BE2C (cell line): ENCODE measurements around the gene ATAD1.
"Not testable (repeated sequence)": the region's sequence is repeated elsewhere in the genome, so short reads cannot be mapped to it uniquely, and the experiment has no call there.

Source experiments
- DNase-seq: peaks from one replicate; pipeline ENCODE4 v3.0.0-alpha.2; 2020
- H3K27me3 ChIP-seq: fragments of 250-450 bp; sonication (Bioruptor Pico); 2 replicates; pipeline ENCODE4 v1.5.1; 2020; ENCODE audit warnings: mild to moderate bottlenecking
- H3K36me3 ChIP-seq: fragments of 250-450 bp; sonication (Bioruptor Pico); 2 replicates; pipeline ENCODE4 v1.5.1; 2020; ENCODE audit warnings: mild to moderate bottlenecking
- H3K4me1 ChIP-seq: fragments of 250-450 bp; sonication (Bioruptor Pico); 2 replicates; pipeline ENCODE4 v1.5.1; 2020
- H3K4me3 ChIP-seq: 2 replicates; pipeline ENCODE4 v1.5.1; 2011; ENCODE audit warnings: low read depth, low read length
- H3K9me3 ChIP-seq: fragments of 250-450 bp; sonication (Bioruptor Pico); 2 replicates; pipeline ENCODE4 v1.5.1; 2020
- TF ChIP-seq, protein P1 (sequence below): IDR thresholded peaks from 2 replicates; pipeline ENCODE4 v1.5.1; 2012; ENCODE audit warnings: mild to moderate bottlenecking, low read depth, low read length

Gene ATAD1

DNA sequence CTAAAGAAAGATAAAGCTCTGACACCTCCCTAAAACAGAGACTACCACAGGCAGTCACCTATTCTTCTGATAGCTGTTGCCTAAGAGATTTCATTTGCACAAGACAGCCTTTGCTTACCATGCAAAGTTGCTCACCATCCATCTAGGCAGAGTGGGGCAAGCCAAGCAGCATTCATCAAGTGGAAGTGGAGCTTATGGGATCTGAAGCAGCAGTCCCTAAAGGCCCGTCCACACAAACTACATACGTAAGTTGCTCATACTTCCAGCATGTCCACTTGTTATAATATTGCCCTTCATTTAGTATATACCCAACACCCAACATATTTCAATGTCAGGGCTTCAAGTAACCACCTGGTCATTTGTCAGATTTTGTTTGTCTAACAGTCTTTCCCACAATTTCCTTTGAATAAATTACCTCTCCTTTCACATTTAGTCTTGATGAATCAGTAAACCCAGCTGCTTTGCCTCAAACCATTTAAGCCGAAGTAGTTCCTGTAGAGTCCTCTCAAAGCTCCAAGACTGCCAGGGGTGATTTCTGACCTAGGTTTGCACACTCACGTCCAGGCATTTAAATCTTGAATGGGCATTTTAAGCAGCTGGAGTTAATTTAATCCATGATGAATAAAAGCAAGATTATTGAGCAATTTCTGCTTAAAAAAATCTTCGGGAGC is 67.9 kb downstream of the ATAD1 start:
- no peaks in the 10 kb centered on the region for H3K27me3 ChIP-seq
- TF ChIP-seq, protein P1, sequence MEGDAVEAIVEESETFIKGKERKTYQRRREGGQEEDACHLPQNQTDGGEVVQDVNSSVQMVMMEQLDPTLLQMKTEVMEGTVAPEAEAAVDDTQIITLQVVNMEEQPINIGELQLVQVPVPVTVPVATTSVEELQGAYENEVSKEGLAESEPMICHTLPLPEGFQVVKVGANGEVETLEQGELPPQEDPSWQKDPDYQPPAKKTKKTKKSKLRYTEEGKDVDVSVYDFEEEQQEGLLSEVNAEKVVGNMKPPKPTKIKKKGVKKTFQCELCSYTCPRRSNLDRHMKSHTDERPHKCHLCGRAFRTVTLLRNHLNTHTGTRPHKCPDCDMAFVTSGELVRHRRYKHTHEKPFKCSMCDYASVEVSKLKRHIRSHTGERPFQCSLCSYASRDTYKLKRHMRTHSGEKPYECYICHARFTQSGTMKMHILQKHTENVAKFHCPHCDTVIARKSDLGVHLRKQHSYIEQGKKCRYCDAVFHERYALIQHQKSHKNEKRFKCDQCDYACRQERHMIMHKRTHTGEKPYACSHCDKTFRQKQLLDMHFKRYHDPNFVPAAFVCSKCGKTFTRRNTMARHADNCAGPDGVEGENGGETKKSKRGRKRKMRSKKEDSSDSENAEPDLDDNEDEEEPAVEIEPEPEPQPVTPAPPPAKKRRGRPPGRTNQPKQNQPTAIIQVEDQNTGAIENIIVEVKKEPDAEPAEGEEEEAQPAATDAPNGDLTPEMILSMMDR = no peak
- no peaks in the 10 kb centered on the region for H3K4me1 ChIP-seq
- no peak overlapping the region for H3K4me3 ChIP-seq
- H3K9me3 ChIP-seq = no peaks in the 10 kb centered on the region
- DNase-seq = no peak
- peaks cover 9% of the 10 kb centered on the region for H3K36me3 ChIP-seq

DNA sequence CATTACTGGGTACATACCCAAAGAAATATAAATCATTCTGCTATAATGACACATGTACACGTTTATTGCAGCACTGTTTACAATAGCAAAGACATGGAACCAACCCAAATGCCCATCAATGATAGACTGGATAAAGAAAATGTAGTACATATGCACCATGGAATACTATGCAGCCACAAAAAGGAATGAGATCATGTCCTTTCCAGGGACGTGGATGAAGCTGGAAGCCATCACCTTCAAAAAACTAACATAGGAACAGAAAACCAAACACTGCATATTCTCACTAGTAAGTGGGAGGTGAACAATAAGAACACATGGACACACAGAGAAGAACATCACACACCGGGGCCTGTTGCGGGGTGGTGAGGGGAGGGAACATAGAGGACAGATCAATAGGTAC is 69.8 kb downstream of the ATAD1 start:
- not testable (repeated sequence) for DNase-seq, H3K4me1 ChIP-seq, H3K36me3 ChIP-seq, H3K4me3 ChIP-seq, H3K9me3 ChIP-seq, H3K27me3 ChIP-seq

DNA sequence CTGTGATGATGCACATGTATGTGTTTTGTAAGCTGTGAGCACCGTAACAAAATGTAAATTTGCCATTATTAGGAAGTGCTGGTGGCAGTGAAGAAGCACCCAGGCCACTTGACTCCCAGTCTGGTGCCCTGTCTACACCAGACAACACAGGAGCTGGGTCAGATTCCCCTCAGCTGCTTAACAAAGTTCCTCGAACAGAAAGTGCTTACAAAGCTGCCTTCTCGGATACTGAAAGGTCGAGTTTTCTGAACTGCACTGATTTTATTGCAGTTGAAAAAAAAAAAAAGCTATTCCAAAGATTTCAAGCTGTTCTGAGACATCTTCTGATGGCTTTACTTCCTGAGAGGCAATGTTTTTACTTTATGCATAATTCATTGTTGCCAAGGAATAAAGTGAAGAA is 71.1 kb downstream of the ATAD1 start:
- Histone ChIP-seq H3K27me3 (no peaks in the 10 kb centered on the region), H3K36me3 (no peaks in the 10 kb centered on the region), H3K4me1 (peaks cover 3% of the 10 kb centered on the region; the same call in 1 of the 2 replicates), H3K4me3 (no peak overlapping the region), H3K9me3 (no peaks in the 10 kb centered on the region)
- TF ChIP-seq, protein P1 = no peak
- DNase-seq = no peak

DNA sequence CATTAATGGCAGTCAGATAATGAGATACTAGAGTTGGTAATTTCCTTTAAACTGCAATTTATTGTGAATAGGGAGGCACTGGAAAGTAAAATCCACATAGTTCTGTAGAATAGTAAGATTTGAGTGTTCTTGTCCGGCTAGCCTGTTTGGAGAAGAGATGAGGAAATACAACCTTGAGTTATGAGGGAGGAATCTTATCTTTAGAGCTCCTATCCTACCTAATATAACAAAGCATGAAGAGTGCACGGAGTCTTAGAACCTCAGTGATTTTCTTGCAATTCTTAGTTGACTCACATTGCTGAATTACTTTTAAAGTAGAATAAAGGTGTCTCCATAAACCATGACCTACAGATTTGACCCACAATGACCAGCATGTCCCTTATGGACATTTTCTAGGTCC is 73.4 kb downstream of the ATAD1 start:
- Histone ChIP-seq H3K4me3 (no peak overlapping the region), H3K27me3 (no peaks in the 10 kb centered on the region), H3K4me1 (peaks cover 3% of the 10 kb centered on the region; the same call in 1 of the 2 replicates), H3K36me3 (no peaks in the 10 kb centered on the region), H3K9me3 (no peaks in the 10 kb centered on the region)
- TF ChIP-seq, protein P1 = no peak
- DNase-seq = no peak

DNA sequence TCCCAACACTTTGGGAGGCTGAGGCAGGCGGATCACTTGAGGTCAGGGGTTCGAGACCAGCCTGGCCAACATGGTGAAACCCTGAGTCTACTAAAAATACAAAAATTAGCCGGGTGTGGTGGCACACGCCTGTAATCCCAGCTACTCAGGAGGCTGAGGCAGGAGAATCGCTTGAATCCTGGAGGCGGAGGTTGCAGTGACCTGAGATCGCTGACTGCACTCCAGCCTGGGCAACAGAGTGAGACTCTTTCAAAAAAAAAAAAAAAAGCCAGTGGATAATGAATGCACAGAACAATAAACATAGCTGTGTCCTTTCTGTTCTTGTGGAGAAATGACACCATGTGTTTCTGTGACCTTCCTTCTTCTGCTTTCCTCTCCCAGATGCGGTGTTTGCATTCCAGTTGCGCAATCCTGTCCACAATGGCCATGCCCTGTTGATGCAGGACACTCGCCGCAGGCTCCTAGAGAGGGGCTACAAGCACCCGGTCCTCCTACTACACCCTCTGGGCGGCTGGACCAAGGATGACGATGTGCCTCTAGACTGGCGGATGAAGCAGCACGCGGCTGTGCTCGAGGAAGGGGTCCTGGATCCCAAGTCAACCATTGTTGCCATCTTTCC is 74.9 kb downstream of the ATAD1 start:
- not testable (repeated sequence) for H3K27me3 ChIP-seq, H3K4me1 ChIP-seq, H3K4me3 ChIP-seq, H3K9me3 ChIP-seq, H3K36me3 ChIP-seq, DNase-seq

DNA sequence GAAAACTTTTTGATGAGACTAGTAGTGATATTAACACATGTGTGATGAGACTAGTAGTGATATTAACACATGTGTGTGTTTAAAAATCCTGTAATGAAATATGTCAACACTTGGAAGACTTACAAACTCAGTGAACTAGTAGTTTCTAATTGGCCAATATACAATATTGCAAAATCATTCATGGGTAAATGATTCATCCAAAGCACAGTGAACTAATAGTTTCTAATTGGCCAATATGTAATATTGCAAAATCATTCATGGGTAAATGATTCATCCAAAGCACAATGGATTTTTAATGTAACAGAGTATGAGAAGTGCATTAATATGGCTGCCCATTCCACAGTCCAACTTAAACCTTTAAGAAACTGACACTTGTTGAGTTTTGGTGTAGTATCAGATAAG is 77.8 kb downstream of the ATAD1 start:
- no peak for DNase-seq
- peaks cover 3% of the 10 kb centered on the region; the same call in 1 of the 2 replicates for H3K4me1 ChIP-seq
- no peak overlapping the region for H3K4me3 ChIP-seq
- TF ChIP-seq, protein P1 = no peak
- H3K36me3 ChIP-seq = no peaks in the 10 kb centered on the region
- no peaks in the 10 kb centered on the region for H3K9me3 ChIP-seq
- no peaks in the 10 kb centered on the region for H3K27me3 ChIP-seq

DNA sequence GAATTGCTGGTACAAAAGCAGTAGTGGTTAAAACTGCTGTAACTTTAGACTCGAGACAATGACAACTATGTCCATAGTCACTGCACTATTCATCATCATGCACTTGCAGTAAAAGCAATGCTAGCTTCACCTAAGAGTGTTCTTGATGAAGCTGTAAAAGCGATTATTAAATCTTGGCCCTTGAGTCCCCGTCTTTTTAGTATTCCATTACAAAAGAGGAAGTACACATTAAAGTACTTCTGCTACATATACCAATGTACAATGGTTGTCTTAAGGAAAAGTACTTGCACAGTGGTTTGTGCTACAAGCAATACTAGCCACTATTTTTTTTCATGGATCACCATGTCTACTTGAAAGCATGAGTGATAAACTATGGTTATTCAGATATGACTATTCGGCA is 78.3 kb downstream of the ATAD1 start:
- H3K4me1 ChIP-seq = peaks cover 3% of the 10 kb centered on the region; the same call in 1 of the 2 replicates
- no peak overlapping the region for H3K4me3 ChIP-seq
- H3K27me3 ChIP-seq = no peaks in the 10 kb centered on the region
- TF ChIP-seq, protein P1 = no peak
- no peaks in the 10 kb centered on the region for H3K9me3 ChIP-seq
- DNase-seq = no peak
- no peaks in the 10 kb centered on the region for H3K36me3 ChIP-seq

DNA sequence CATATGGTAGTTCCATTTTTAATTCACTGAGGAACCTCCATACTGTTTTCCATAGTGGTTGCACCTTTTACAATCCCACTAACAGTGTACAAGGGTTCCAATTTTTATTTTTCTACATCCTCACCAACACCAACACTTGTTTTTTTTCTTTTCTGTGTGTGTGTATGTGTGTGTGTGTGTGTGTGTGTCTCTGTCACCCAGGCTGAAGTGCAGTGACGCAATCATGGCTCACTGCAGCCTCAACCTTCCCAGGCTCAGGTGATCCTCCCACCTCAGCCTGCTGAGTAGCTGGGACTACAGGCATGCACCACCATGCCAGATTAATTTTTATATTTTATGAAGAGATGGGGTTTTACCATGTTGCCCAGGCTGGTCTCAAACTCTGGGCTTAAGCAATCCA is 79.8 kb downstream of the ATAD1 start:
- not testable (repeated sequence) for DNase-seq, H3K27me3 ChIP-seq, H3K4me1 ChIP-seq, H3K4me3 ChIP-seq, H3K9me3 ChIP-seq, H3K36me3 ChIP-seq
